ENCODE measurements around the gene ZNF200. TPM values are rescaled to one million over a fixed set of nuclear protein-coding genes. Genes with fewer than 3 reads are reported as not detected.

ZNF200 gene
- total RNA-seq, 1 experiment from 2014 or later = 13.0 TPM

GRCh38 chr16:3216263-3216640 is 18.7 kb downstream of the ZNF200 start:
- H3K4me3 ChIP-seq (ENCODE audit: low read depth, low read length, poor library complexity, severe bottlenecking) = no peak overlapping the region
- H3K9me3 ChIP-seq (ENCODE audit: low read depth, low read length, poor library complexity, severe bottlenecking) = peaks cover 8% of the 10 kb centered on the region
- H3K36me3 ChIP-seq (ENCODE audit: insufficient read depth, low read length, poor library complexity, severe bottlenecking) = no peaks in the 10 kb centered on the region
- DNase-seq (ENCODE audit: low spot score) = no peak
- no peak overlapping the region for H3K27ac ChIP-seq (ENCODE audit: low read depth, low read length, poor library complexity, severe bottlenecking)
- ChIA-PET POLR2A (ENCODE audit: low non-redundant PET) (no interaction called here), CTCF (no interaction called here)
- H3K4me1 ChIP-seq (ENCODE audit: insufficient read depth, low read length, poor library complexity, severe bottlenecking) = no peaks in the 10 kb centered on the region
- intact Hi-C loops (cut with micrococcal nuclease; ENCODE audit: unreplicated experiment) = no loop called here
- H3K27me3 ChIP-seq (replicated peaks; ENCODE audit: insufficient read depth, low read depth, low read length, poor library complexity) = peaks cover 32% of the 10 kb centered on the region
- no TSS peak for BruUV-seq (replicated peaks)
- TF ChIP-seq CTCF (conservative IDR thresholded peaks at IDR 0.05; ENCODE audit: low read depth, low read length) = no peak
- no peak for TF ChIP-seq EZH2 (IDR thresholded peaks at IDR 0.05; ENCODE audit: borderline replicate concordance, low read depth, low read length, poor library complexity, severe bottlenecking)

- Histone ChIP-seq H3K4me3 (ENCODE audit: low read depth, low read length, poor library complexity, severe bottlenecking) (no peak overlapping the region), H3K4me1 (ENCODE audit: insufficient read depth, low read length, poor library complexity, severe bottlenecking) (no peaks in the 10 kb centered on the region), H3K36me3 (ENCODE audit: insufficient read depth, low read length, poor library complexity, severe bottlenecking) (no peaks in the 10 kb centered on the region), H3K27me3 (replicated peaks; ENCODE audit: insufficient read depth, low read depth, low read length, poor library complexity) (peaks cover 32% of the 10 kb centered on the region), H3K9me3 (ENCODE audit: low read depth, low read length, poor library complexity, severe bottlenecking) (peaks cover 3% of the 10 kb centered on the region), H3K27ac (ENCODE audit: low read depth, low read length, poor library complexity, severe bottlenecking) (no peak overlapping the region)
- ChIA-PET POLR2A (ENCODE audit: low non-redundant PET) (no interaction called here), CTCF (interaction anchor here (0.7 kb wide), 1 partner anchor 11 kb away, joined by 3 read pairs; no protein-coding TSS in a partner anchor)
- TF ChIP-seq EZH2 (IDR thresholded peaks at IDR 0.05; ENCODE audit: borderline replicate concordance, low read depth, low read length, poor library complexity, severe bottlenecking) (no peak), CTCF (conservative IDR thresholded peaks at IDR 0.05; ENCODE audit: low read depth, low read length) (no peak)
- no TSS peak for BruUV-seq (replicated peaks)
- intact Hi-C loops (cut with micrococcal nuclease; ENCODE audit: unreplicated experiment) = no loop called here
- DNase-seq (ENCODE audit: low spot score) = no peak
Measured at GRCh38 chr16:3215601-3216262, 19.2 kb downstream of the ZNF200 start.

- Histone ChIP-seq H3K27me3 (replicated peaks; ENCODE audit: insufficient read depth, low read depth, low read length, poor library complexity) (peaks cover 32% of the 10 kb centered on the region), H3K4me1 (ENCODE audit: insufficient read depth, low read length, poor library complexity, severe bottlenecking) (no peaks in the 10 kb centered on the region), H3K36me3 (ENCODE audit: insufficient read depth, low read length, poor library complexity, severe bottlenecking) (no peaks in the 10 kb centered on the region), H3K4me3 (ENCODE audit: low read depth, low read length, poor library complexity, severe bottlenecking) (no peak overlapping the region), H3K27ac (ENCODE audit: low read depth, low read length, poor library complexity, severe bottlenecking) (no peak overlapping the region), H3K9me3 (ENCODE audit: low read depth, low read length, poor library complexity, severe bottlenecking) (no peaks in the 10 kb centered on the region)
- TF ChIP-seq CTCF (conservative IDR thresholded peaks at IDR 0.05; ENCODE audit: low read depth, low read length) (no peak), EZH2 (IDR thresholded peaks at IDR 0.05; ENCODE audit: borderline replicate concordance, low read depth, low read length, poor library complexity, severe bottlenecking) (no peak)
- intact Hi-C loops (cut with micrococcal nuclease; ENCODE audit: unreplicated experiment) = no loop called here
- POLR2A ChIA-PET (ENCODE audit: low non-redundant PET) = no interaction called here
- CTCF ChIA-PET = interaction anchor here (0.7 kb wide), 1 partner anchor 10 kb away, joined by 3 read pairs; no protein-coding TSS in a partner anchor
- BruUV-seq (replicated peaks) = no TSS peak
- DNase-seq (ENCODE audit: low spot score) = no peak
Measured at GRCh38 chr16:3214904-3215600, 19.9 kb downstream of the ZNF200 start.

Measured in A673 (cell line).